HG02943 (cell line): Measurements from ENCODE around the gene LMTK2.

ENCODE experiments used
- ATAC-seq: cut with Tn5 transposase; IDR thresholded peaks from one replicate; pipeline ENCODE4 v1.9.1; 2021; ENCODE audit warnings: mild to moderate bottlenecking, low read depth, moderate library complexity; ENCODE audit not compliant: unreplicated experiment

LMTK2 gene

DNA sequence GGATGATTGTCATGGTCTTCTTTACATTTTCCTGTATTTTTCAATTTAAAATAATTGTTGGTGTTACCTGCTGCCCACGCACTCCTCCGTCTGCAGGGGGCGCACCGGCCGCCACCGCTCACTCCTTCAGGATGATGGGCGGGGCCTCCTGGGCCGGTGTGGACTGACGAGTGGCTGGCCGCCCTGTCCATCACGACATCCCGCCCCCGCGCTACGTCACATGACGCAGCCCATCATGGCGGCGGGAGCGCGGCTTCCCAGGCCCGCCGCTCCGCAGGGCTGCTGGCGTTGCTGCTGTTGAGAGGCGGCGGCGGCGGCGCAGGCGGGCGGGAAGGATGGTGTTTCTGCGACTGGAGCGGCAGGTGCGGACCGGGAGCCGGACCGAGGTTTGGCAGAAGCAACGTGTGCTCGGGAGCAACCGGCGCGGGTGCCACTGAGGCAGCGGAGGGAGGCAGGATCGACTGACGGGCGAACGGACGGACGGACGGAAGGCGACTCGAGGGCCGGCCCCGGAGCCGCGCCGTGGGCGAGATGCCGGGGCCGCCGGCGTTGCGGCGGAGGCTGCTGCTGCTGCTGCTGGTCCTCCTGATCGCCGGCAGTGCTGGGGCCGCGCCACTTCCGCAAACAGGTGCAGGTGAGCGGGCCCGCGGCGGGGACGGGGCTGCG, at the start of gene LMTK2:
Gene LMTK2, plus strand, starts transcription at position 216 of the 666 bp plus-strand sequence. Its CDS starts 316 bp downstream, at position 532.
- ATAC-seq = peak; percentile 99

DNA sequence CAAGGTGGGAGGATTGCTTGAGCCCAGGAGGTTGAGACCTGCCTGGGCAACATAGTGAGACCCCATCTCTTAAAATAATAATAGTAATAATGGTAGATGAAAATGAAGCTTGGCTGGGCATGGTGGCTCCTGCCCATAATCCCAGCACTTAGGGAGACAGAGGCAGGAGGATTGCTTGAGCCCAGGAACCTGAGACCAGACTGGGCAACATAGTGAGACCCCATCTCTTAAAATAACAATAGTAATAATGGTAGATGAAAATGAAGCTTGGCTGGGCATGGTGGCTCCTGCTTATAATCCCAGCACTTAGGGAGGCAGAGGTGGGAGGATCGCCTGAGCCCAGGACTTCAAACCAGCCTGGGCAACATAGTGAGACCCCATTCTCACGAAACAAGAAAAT, 49.5 kb upstream of the LMTK2 start:
- ATAC-seq = no peak

DNA sequence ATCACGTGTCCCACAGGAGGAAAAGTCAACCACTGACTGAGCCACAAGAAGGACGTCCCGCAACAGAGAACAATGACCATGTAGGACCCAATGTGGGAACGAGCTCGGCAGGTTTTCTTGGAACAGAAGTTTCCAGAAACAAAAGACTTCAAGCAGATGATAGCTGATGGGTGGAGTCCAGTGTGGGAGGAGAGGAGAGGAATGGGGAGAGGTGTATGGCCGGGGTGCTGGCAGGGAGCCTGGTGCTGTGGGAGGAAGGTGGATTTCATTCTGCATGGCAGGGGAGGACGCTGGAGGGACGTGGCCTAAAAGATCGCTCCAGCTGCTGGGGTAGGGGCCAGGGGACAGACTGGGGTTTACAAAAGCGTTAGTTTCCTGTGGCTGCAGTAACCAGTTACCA, 48.5 kb upstream of the LMTK2 start:
- ATAC-seq = no peak

DNA sequence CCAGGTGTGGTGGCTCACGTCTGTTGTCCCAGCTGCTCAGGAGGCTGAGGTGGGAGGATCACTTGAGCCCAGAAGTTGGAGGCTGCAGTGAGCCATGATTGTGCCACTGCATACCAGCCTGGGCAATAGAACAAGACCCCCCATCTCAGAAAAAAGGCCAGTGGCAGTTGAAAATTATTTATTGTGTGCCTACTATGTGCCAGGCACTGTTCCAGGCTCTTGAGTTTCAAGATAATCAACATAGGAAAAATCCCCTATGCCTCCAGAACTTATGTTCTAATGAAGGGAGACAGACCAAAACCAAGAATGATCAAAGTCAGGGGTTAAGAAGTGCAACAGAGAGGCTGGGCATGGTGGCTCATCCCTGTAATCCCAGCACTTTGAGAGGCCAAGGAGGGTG, 42.4 kb upstream of the LMTK2 start:
- ATAC-seq = no peak

DNA sequence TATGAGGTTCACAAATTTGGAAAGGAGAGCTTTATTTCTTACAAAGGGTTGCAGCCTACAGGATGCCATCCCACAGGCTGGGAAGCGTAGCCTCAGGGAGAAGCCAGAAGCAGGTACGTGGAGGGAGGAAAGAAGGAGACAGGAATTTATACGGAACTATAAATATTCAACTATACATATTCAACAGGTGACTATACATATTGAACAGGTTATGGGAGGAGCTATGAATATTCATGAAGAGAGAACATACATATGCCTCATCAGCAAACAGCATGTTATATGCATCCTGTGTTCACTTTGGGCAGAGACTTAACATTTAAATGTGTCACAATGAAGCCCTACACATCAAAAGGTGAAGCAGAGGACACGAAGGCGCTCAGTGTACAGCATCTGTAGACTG, 40.5 kb upstream of the LMTK2 start:
- no peak for ATAC-seq

DNA sequence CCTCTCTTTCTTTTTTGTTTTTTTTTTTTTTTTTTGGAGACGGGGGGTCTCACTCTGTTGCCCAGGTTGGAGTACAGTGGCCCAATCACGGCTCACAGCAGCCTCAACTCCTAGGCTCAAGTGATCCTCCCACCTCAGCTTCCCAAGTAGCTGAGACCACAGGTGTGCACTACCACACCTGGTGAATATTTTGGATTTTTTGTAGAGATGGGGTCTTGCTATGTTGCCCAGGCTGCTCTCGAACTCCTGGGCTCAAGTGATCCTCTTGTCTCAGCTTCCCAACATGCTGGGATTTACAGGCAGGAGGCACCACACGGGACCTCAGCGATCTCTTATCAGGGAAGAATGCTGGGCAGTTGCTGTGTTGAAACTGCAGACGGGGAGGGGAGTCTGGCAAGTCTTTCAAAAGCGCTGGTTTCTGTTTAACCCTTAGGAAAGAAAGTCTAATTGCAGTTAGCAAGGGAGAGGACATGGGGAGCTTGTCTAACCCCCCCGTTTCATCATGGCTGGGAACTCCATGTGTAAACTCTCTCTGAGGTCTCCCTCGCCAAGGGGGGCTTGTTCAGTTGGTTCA, 39.6 kb upstream of the LMTK2 start:
- ATAC-seq = no peak

DNA sequence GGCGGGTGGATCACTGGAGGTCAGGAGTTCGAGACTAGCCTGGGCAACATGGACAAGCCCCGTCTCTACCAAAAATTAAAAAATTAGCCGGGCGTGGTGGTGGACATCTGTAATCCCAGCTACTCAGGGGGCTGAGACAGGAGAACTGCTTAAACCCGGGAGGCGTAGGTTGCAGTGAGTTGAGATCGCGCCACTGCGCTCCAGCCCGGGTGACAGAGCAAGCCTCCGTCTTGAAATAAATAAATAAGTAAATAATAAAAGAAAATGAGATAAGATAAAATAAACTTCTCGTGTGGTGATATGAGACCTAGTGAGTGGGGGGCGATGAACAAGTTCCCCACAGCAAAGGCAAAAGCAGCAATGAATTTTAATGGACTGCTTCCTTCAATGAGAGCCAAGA, 33.6 kb upstream of the LMTK2 start:
- ATAC-seq = no peak

DNA sequence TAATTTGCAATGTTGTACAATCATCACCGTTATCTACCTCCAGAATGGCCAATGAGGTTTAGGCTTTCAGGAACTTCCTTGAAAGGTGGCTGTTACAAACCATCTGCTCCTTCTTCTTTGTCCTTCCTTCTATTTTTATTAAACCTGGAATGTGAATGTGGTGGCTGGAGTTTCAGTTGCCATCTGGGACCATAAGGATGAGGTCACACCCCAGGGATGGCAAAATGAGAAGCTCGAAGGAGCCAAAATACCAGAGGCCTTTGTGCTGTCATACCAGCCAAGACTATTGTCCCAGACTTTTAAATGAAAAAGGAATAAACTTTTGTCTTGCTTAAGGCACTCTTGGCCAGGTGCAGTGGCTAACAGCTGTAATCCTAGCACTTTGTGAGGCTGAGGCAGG, 30.9 kb upstream of the LMTK2 start:
- no peak for ATAC-seq

DNA sequence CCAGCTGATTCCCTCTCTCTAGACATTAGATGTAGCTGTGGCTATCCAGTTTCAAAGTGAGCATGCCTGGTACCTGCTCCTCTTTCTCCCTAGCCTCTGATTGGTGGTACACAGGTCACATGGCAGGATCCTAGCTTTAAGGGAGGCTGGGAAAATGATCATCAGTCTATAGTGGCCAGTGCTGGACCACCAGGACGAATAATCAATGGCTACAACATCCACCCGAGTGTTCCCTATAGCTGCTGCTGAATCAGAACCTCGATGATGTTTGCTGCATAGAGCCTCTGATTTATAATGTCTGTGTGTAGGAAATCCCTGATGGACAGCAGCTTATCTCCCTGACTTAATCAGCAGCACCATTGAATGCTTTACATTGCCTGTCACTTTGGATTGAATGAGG, 28.9 kb upstream of the LMTK2 start:
- no peak for ATAC-seq

DNA sequence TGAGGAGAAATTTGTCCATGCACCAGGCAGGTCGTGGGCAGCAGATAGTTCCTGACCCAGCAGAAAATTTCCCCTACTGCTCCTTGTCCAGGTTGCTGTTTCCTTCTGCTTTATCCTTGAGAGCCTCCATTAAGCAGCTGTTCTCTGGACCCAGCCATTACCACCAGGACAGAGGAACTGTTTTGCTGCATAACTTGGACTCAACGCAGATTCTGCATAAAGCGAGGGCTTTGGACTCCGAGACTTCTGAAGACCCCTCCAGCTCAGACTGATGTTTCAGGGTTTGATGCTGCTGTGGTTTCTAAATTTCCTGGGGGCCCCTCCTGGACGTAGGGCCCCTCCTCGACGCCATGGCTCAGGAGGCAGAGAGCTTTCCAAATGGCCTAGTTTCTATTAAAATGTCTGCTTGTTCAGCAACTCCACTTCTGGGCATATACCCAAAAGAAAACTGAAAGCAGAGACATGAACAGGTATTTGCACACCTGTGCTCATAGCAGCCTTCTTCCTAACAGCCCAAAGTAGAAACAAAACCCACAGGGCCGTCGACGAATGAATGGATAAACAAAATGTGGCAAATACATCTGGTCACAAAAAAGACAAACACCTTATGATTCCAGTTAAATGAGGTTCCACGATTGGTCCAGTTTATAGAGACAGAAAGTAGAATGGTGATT, 28.3 kb upstream of the LMTK2 start:
- ATAC-seq = no peak

DNA sequence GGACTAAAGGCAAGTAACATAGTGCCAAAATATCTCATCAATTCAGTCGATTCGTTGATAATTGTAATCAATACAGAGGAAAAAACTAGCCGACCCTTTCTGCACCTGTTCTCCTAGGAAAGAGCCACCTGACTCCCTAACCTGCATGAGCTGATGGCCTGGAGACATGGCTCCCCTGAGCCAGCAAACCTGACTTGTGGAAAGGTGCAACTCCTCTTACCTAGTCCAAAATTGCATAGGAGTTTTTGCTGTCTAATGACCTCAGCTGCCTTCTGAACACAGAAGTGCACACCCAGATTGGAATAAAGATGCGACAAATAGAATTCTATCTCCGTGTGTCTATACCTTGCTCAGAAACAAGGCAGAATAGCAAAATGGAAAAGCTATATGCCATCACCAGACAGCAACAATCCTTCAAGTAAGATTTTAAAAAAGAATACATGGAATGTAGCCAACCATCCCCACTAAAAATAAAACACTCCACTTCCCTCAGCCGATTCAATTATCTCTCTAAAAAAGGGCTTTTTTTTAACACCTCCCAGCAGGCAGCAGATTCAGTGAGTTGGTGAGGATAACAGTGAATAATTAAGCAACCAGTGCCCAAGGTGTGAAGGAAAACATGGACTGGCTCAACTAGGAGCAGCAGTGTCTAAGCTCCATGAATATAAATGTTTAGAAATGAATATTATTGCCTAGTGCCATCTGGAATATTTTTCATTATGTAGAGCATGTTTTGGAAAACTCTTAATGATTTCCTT, 26.6 kb upstream of the LMTK2 start:
- ATAC-seq = no peak

DNA sequence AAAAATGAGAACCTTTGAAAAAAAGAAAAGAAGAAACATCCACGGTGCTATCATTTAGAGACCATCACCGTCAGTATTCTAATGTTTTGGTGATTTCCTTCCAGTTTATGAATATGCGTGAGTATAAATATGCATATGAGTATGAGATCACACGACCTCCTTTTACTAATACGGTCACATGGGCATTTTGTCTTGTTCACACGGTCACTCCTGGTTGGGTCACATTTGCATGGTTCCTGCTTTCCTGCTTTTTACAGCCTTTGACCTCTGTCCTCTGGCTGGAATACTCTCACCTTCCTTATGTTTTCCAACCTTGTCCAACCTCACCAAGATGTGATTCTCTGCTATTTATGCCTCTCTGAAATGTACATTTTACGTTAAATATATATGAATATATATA, 25.3 kb upstream of the LMTK2 start:
- no peak for ATAC-seq

DNA sequence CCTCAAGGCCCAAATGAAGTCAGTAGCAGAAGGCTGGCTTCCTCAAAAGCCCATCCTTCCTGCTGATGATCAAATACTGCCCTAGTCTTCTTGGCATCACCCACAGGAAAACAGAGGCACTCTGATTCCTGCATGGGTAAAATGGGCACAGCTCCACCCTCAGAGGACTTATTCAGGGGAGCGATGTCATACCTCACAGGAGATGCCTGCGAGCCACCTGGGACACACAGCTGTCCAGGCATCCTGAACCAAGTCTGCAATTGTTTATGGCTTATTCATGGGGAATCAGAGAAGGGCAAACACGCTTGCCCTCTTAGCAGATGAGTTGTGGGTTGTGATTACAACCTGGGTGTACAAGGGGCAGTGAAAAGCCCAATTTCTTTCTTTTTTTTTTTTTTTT, 22.0 kb upstream of the LMTK2 start:
- no peak for ATAC-seq

DNA sequence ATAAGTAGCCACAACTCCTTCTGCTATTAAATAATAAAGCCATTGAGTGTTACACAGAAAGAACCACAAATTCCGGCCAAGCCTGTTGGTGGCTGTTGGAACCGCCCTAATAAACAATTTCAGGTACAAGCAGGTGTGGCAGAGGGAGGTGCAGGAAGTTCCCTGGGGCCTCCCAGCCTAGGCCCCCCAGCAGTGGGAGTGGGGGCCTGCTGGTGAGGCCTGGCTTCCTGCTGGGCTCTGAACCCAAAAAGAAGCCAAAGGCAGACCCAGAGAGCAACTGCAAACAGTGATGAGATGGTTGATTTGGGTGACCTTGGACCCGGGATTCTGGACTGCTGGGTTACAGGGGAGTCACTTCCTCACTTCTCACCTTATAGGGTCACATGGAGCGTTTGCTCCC, 21.0 kb upstream of the LMTK2 start:
- no peak for ATAC-seq

DNA sequence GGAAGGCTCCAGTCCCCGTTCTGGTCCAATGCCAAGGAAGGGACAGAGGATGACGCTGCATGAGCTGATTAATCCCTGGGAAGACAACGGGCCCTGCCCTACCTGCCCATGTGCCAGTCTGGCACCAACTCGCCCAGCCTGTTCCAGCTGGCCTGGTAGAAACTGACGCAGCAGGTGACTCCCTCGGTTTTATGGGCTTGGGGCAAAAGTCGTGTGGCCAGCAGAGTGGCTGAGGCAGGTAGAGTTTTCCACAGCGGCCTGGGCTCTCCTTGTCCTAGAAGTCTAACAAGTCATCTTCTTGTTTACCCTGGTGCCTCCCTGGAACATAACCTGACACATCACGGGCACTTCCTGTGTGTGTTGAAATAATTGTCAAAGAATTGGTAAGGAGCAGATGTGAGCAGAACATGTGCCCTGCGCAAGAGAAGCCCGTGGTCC, 20.4 kb upstream of the LMTK2 start:
- no peak for ATAC-seq

DNA sequence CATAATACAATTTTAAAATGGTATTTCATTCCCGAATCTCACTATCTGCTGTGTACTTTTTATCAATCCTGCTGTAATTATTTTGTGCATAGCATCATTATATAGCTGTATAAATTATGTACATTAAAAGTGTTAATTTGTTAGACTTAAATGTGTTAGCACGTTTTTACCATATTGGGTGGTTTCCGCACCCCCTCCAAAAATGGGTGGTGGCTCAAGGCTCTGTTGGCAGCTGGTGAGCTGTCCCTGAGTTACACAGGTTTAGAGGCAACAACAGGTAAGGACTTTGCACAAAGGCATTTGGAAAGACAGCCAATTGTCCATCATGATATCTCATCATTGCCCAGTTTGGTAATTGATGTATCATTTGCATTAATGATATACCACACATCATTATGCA, 18.6 kb upstream of the LMTK2 start:
- ATAC-seq = no peak

DNA sequence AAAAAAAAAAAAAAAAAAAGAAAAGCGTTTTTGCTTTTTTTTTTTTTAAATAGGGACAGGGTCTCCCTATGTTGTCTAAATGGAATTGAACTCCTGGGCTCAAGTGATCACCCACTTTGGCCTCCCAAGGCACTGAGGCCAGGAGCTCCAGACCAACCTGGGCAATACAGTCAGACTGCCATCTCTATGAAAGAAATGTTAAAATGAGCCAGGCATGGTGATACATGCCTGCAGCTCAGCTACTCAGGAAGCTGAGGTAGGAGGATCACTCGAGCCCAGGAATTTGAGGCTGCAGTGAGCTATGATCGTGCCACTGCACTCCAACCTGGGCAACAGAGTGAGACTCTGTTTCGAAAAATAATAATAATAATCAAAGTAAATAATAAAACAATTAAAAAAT, 16.5 kb upstream of the LMTK2 start:
- ATAC-seq = no peak

DNA sequence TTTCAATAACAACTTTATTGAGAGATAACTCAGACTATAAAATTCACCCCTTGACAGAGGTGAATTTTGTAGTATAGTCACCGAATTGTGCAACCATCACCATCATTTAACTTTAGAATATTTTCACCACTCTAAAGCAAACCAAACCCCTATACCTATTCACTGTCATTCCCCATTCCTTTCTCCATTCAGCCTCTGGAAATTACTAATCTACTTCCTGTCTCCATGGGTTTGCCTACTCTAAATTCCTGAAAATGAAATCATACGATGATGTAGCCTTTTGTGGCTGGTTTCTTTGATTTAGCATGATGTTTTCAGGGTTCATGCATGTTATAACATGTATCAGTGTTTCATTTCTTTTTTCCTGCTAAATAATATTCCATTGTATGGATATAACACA, 15.6 kb upstream of the LMTK2 start:
- no peak for ATAC-seq

DNA sequence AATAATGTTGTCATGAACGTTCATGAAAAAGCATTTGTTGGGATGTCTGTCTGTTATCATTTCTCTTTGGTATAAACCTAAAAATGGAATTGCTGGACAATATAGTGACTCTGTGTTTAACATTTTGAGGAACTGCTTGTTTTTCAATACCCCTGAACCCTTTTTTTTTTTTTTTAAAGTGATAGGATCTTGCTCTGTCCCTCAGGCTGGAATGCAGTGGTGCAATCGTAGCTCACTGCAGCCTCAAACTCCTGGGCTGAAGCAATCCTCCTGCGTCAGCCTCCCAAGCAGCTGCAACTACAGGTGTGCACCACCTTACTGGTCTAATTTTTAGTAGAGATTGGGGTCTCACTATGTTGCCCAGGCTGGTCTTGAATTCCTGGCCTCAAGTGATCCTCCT, 15.1 kb upstream of the LMTK2 start:
- no peak for ATAC-seq

DNA sequence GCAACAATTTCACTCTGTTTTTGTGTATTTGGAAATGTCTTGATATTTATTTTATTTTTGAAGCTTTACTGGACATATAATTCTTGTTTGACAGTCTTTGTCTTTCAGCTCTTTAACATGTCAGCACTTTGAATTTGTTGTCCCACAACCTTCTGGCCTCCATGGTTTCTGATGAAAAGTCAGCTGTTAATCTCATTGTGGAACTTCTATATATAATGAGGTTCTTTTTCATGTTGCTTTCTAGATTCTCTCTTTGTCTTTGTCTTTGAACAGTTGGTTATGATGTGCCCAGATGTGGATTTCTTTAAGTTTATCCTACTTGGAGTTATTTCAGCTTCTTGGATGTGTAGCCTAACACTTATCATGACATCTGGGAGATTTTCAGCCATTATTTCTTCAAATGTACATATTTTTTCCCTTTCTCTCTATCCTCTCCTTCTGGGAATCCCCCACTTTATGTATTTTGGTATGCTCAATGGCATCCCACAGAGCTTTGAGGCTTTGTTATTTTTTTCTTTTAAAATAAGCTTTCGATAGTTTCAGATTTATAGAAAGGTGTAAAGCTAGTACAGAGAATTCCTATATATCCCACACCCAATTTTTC, 9.5 kb upstream of the LMTK2 start:
- no peak for ATAC-seq

DNA sequence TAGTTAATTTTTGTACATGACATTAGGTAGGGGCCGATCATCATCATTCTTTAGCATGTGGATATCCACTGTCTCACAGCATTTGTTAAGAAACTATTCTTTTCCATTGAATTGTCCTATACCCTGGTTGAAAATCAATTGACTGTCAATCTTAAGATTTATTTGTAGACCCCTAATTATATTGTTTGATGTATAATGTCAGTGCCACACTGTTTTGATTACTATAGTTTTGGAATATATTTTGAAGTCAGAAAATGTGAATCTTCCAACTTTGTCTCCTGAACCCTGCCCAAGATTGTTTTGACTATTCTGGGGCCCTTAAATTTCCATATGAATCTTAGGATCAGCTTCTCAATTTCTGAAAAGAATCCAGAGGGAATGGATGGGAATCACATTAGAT, 6.6 kb upstream of the LMTK2 start:
- no peak for ATAC-seq
